A673 (cell line): ENCODE data around the gene ITM2C.

Source experiments
- CTCF ChIP-seq: fragments of 300-800, 200-600 bp; sonication (generic); conservative IDR thresholded peaks from 2 replicates; pipeline ENCODE4 v1.5.1; 2017; ENCODE audit warnings: low read depth, mild to moderate bottlenecking, antibody characterized with exemption, low read length, moderate library complexity, mixed read lengths
- EZH2 ChIP-seq: fragments of 200-600 bp; sonication (generic); IDR thresholded peaks from 2 replicates; pipeline ENCODE4 v1.6.1; 2017; ENCODE audit warnings: borderline replicate concordance, low read depth, mild to moderate bottlenecking, mixed read lengths, antibody characterized with exemption, low read length; ENCODE audit not compliant: poor library complexity, severe bottlenecking

GRCh38 chr2:230908595-230909191, 44.0 kb downstream of the ITM2C start:
- TF ChIP-seq CTCF (no peak), EZH2 (no peak)
